ENCODE measurements around the gene PHYKPL. TPM values are rescaled to one million over a fixed set of nuclear protein-coding genes. Genes with fewer than 3 reads are reported as not detected.

The PHYKPL gene
- total RNA-seq, 1 donor from 2014 or later, result 89.3 TPM

DNA sequence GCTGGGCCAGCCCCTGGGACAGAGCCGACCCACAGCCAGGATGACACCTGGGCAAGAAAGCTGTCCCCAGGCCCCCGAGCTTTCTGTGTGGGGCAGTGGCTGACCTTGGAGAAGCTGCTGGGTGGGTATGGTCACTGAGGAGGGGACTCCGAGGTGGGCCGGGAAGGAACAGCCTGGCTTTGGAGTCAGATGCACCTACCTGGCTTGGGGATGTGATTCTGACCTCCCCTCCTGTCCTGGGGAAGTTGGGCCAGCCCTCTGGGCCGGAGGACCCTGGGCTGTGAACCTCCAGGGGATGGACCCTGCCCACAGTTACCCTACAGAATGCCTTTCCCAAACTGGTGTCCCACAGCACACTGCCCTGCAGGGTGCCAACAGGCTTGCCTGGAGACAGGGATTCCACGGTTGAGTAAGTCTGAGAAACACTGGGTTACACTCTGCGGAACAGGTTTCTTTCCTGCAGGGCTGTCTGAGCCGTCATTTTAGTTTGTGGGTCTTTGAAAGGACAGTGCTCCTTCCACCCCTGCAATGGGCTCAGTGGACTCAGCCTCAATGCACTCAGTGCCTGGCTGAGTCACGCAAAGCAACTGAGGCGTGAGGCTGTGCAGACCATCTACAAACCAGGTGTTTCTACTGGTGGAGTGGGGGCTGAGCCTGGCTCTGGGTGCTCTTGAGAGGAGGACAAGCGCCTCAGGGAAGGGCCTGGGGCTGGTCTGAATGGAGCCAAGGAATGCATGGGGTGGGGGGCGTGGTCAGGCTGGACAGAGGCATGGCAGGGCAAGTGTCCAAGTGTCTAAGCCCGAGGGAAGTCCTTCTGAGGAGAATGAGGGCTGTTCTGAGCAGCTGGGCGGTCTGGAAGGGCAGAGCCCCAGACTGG lies 41.3 kb upstream of the PHYKPL start:
- TF ChIP-seq CTCF (IDR thresholded peaks at IDR 0.05), result no peak
- intact Hi-C loops (cut with DNase I), result no loop called here
- H3K27me3 ChIP-seq, result no peaks in the 10 kb centered on the region
- no peaks in the 10 kb centered on the region for H3K36me3 ChIP-seq
- no peak for DNase-seq (ENCODE audit: low spot score in 2 of 2)
- no peak overlapping the region for H3K4me3 ChIP-seq
- no peaks in the 10 kb centered on the region for H3K9me3 ChIP-seq
- H3K4me1 ChIP-seq, result no peaks in the 10 kb centered on the region
- no peak overlapping the region for H3K27ac ChIP-seq

- H3K4me3 ChIP-seq, result no peak overlapping the region
- H3K36me3 ChIP-seq, result no peaks in the 10 kb centered on the region
- no peak for DNase-seq (ENCODE audit: low spot score in 2 of 2)
- no peaks in the 10 kb centered on the region for H3K9me3 ChIP-seq
- H3K27me3 ChIP-seq, result no peaks in the 10 kb centered on the region
- H3K27ac ChIP-seq, result no peak overlapping the region
- no peaks in the 10 kb centered on the region for H3K4me1 ChIP-seq
- TF ChIP-seq CTCF (IDR thresholded peaks at IDR 0.05), result no peak
- intact Hi-C loops (cut with DNase I), result no loop called here
These were observed 40.4 kb upstream of the PHYKPL start for GRCh38 chr5:178273041-178273440.

DNA sequence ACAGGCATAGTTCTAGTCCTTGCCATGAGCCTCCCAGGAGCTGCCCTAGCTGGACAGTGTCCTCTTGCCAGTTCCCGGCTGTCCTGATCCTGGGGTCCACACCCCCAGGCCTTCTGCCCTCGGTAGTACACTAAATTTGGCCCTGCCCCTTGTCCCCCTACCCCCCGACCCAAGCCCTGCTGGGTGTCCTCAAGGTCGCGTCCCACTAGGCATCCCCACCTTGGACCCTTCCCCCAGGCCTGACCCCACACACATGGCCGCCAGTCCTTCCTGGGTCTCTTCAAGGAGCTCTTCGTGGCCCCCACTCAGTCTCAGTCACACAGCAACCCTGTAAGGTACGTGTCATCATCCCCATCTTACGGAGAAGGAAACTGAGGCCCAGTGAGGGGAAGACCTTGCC lies 40.0 kb upstream of the PHYKPL start:
- intact Hi-C loops (cut with DNase I), result no loop called here
- H3K9me3 ChIP-seq, result no peaks in the 10 kb centered on the region
- no peaks in the 10 kb centered on the region for H3K27me3 ChIP-seq
- no peaks in the 10 kb centered on the region for H3K36me3 ChIP-seq
- TF ChIP-seq CTCF (IDR thresholded peaks at IDR 0.05), result no peak
- no peak for DNase-seq (ENCODE audit: low spot score in 2 of 2)
- H3K27ac ChIP-seq, result no peak overlapping the region
- H3K4me3 ChIP-seq, result no peak overlapping the region
- H3K4me1 ChIP-seq, result no peaks in the 10 kb centered on the region

DNA sequence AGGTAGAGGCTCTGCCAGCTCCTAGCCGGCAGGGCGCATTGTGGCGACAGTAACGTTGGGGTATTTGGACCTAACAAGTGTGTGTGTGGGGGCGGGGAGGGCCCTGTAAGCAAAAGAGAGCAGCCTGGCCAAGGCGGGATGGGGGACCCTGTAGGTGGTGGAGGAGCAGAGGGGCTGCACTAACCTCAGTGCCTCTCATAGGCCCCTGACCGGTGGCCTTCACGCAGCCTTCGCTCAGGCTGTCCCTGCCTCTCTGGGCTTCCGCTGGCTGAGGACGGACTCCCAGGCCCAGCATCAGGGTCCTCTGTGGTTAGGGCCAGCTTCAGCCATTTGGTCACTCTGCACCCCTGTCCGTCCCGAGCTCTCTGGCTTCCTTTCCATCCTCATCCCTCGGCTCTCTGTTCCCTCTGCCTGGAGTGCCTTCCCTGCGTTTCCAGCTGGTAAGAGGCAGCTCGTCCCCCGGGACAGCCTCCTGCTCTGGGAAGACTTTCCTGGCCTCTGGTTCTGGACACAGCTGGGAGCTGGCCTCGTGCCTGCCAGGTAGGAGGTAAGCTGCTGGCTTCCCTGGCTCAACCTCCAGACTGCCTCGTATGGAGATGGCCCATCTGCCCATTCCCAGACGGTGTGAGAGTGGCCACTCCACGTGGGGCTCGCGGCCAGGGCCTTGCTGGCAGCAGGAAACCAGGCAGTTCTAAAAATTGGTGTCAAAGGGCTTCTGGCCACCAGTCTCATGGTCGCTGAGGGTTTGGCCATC lies 39.3 kb upstream of the PHYKPL start:
- Histone ChIP-seq H3K9me3 (no peaks in the 10 kb centered on the region), H3K27me3 (no peaks in the 10 kb centered on the region), H3K4me1 (no peaks in the 10 kb centered on the region), H3K27ac (no peak overlapping the region), H3K4me3 (no peak overlapping the region), H3K36me3 (no peaks in the 10 kb centered on the region)
- no peak for DNase-seq (ENCODE audit: low spot score in 2 of 2)
- no peak for TF ChIP-seq CTCF (IDR thresholded peaks at IDR 0.05)
- intact Hi-C loops (cut with DNase I), result no loop called here

DNA sequence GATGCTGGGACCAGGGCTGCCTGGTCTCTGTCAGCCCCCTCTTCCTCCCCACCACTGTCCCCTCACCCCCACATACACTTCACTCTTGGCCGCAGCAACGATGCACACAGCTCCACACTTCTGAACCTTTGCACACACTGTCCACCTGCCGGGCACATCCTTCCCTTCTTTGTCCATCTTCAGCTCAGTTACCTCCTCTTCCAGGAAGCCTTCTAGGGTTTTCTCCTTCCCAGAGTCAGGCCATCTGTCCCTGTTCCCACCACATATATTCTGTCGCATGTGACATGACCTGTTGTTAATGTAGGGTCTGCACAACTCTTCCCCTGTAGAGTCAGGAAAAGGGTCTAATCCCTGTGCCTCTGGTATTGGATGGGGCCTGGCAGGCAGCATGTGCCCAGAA lies 38.6 kb upstream of the PHYKPL start:
- no peak for TF ChIP-seq CTCF (IDR thresholded peaks at IDR 0.05)
- Histone ChIP-seq H3K4me3 (no peak overlapping the region), H3K36me3 (no peaks in the 10 kb centered on the region), H3K27me3 (no peaks in the 10 kb centered on the region), H3K4me1 (no peaks in the 10 kb centered on the region), H3K27ac (no peak overlapping the region), H3K9me3 (no peaks in the 10 kb centered on the region)
- intact Hi-C loops (cut with DNase I), result no loop called here
- no peak for DNase-seq (ENCODE audit: low spot score in 2 of 2)
